ENCODE results near the gene POLK.
A peak's percentile ranks its signal among the peaks of the same experiment; 100 is the strongest.
"Not testable (repeated sequence)": the region's sequence is repeated elsewhere in the genome, so short reads cannot be mapped to it uniquely, and the experiment has no call there.

Gene POLK

DNA sequence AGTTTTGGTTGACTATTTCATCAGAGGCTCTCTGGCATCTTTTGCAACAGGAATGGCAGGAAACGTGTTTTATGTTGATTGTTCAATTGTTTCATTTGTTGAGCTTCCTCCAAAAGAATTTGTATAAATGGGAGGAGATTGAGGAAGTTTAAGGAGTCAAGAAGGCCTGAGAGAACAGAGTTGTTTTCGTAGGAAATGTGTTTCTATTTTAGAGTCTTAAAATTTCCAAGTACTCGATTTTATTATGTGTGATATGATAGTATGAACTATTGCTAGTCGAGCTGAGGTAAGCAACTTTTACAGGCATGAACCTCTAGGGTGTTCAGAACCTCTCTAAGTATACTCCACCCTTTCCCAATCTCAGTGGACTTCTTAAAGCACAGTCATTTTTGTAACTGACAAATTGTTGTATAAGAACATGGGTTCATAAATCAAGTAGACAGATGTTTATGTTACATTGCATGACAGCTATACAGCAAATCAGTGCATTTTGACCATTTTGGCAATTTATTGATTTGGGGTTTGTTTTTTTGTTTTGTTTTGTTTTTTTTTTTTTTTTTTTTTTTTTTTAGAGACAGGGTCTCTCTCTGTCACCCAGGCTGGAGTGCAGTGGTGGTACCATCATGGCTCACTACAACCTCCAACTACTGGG, 47.4 kb downstream of the POLK start:
- ChIA-PET POLR2A (no interaction called here), CTCF (no interaction called here)
- no peak for DNase-seq (ENCODE audit: low read depth, low spot score)
- TF ChIP-seq, protein P1, sequence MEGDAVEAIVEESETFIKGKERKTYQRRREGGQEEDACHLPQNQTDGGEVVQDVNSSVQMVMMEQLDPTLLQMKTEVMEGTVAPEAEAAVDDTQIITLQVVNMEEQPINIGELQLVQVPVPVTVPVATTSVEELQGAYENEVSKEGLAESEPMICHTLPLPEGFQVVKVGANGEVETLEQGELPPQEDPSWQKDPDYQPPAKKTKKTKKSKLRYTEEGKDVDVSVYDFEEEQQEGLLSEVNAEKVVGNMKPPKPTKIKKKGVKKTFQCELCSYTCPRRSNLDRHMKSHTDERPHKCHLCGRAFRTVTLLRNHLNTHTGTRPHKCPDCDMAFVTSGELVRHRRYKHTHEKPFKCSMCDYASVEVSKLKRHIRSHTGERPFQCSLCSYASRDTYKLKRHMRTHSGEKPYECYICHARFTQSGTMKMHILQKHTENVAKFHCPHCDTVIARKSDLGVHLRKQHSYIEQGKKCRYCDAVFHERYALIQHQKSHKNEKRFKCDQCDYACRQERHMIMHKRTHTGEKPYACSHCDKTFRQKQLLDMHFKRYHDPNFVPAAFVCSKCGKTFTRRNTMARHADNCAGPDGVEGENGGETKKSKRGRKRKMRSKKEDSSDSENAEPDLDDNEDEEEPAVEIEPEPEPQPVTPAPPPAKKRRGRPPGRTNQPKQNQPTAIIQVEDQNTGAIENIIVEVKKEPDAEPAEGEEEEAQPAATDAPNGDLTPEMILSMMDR (IDR thresholded peaks at IDR 0.05; ENCODE audit: insufficient read depth, low read length, missing control alignments), result no peak
- H3K4me3 ChIP-seq (ENCODE audit: low read depth, low read length), result no peak overlapping the region

DNA sequence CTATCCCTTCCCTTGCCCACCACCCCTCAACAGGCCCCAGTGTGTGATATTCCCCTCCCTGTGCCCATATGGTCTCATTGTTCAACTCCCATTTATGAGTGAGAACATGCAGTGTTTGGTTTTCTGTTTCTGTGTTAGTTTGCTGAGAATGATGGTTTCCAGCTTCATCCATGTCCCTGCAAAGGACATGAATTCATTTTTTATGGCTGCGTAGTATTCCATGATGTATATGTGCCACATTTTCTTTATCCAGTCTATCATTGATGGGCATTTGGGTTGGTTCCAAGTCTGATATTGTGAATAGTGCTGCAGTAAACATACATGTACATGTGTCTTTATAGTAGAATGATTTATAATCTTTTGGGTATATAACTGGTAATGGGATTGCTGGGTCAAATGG, 49.0 kb downstream of the POLK start:
- POLR2A ChIA-PET; DNase-seq (ENCODE audit: low read depth, low spot score); CTCF ChIA-PET; H3K4me3 ChIP-seq (ENCODE audit: low read depth, low read length): not testable (repeated sequence)

GRCh38 chr5:75565991-75566709, 54.5 kb downstream of the POLK start:
- DNase-seq (ENCODE audit: low read depth, low spot score); H3K4me3 ChIP-seq (ENCODE audit: low read depth, low read length): not testable (repeated sequence)
- ChIA-PET CTCF (interaction anchor here (1.7 to 1.9 kb wide), 2 partner anchors 9 to 15 kb away, joined by 4 to 5 read pairs; no protein-coding TSS in a partner anchor), POLR2A (interaction anchor here (0.7 kb wide), 1 partner anchor 54 kb away, joined by 3 read pairs; the partner anchor contains the start of genes CERT1 and POLK)

GRCh38 chr5:75566710-75567309, 55.1 kb downstream of the POLK start:
- CTCF ChIA-PET, result interaction anchor here (1.7 to 1.9 kb wide), 2 partner anchors 10 to 16 kb away, joined by 4 to 5 read pairs; no protein-coding TSS in a partner anchor
- no peak overlapping the region for H3K4me3 ChIP-seq (ENCODE audit: low read depth, low read length)
- peak; percentile 87 for DNase-seq (ENCODE audit: low read depth, low spot score)
- TF ChIP-seq, protein P1 (IDR thresholded peaks at IDR 0.05; ENCODE audit: insufficient read depth, low read length, missing control alignments), result no peak
- POLR2A ChIA-PET, result interaction anchor here (0.7 kb wide), 2 partner anchors 55 to 153 kb away, joined by 3 read pairs; partner anchors contain the start of genes CERT1 and POLK

DNA sequence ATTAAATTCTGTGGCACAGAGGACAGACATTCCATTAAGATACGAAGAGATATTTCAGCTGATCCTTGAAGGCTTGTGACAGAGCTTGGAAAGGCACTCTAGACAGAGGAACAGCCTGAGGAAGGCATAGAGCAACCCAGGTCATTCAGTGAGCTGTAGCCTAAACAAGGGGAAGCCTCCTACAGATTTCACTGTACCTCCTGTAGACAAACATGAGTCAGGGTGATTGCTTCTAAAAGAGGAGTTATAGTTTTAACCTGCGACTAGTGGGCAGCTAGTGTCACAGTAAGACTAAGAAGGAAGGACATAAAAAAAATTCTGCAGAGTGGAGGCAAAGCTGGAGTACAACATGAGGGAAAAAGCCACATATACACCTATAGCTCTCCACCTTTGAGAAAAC, 56.0 kb downstream of the POLK start:
- no peak overlapping the region for H3K4me3 ChIP-seq (ENCODE audit: low read depth, low read length)
- DNase-seq (ENCODE audit: low read depth, low spot score), result no peak
- CTCF ChIA-PET, result interaction anchor here (1.7 to 1.9 kb wide), 2 partner anchors 11 to 17 kb away, joined by 4 to 5 read pairs; no protein-coding TSS in a partner anchor

DNA sequence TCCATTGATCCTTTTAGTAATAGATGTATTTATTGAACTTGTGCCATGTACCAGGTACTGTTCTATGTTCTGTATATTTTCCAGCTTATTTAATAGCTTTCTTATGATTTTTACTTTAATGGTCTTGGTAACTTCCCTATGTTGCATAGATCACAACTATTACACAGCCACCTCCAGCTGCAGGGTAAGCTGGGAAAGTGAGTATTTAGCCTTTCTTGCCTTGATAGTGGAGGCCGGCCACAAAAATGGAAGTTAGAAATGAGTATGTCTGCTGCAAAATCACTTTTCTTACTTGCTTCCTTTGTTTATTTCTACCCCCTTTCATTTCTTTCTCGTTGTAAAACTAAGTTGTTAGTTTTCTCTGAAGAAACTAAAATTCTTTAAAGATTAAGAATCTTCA, 56.5 kb downstream of the POLK start:
- H3K4me3 ChIP-seq (ENCODE audit: low read depth, low read length), result no peak overlapping the region
- DNase-seq (ENCODE audit: low read depth, low spot score), result no peak
- ChIA-PET CTCF (interaction anchor here (1.7 kb wide), 1 partner anchor 17 kb away, joined by 4 read pairs; no protein-coding TSS in a partner anchor), POLR2A (no interaction called here)
- TF ChIP-seq, protein P1 (IDR thresholded peaks at IDR 0.05; ENCODE audit: insufficient read depth, low read length, missing control alignments), result no peak

More for the DNA sequence above, 56.0 kb downstream of the POLK start:
- TF ChIP-seq, protein P1 (IDR thresholded peaks at IDR 0.05; ENCODE audit: insufficient read depth, low read length, missing control alignments), result no peak
- POLR2A ChIA-PET, result no interaction called here

- no peak overlapping the region for H3K4me3 ChIP-seq (ENCODE audit: low read depth, low read length)
- no peak for DNase-seq (ENCODE audit: low read depth, low spot score)
- ChIA-PET POLR2A (no interaction called here), CTCF (no interaction called here)
- TF ChIP-seq, protein P1 (IDR thresholded peaks at IDR 0.05; ENCODE audit: insufficient read depth, low read length, missing control alignments), result no peak
Observed at GRCh38 chr5:75571547-75571946, 59.9 kb downstream of the POLK start.

Measured in AG04449 (cell line).